ES-I3 (cell line): ENCODE measurements around the gene NUP62.

Source experiments
- H3K36me3 ChIP-seq: 2 replicates; pipeline ENCODE4 v1.6.1; 2013; ENCODE audit warnings: mild to moderate bottlenecking, low read length, control low read depth, moderate library complexity; ENCODE audit not compliant: insufficient read depth
- H3K4me1 ChIP-seq: 2 replicates; pipeline ENCODE4 v1.6.1; 2013; ENCODE audit warnings: mild to moderate bottlenecking, control low read depth, low read length; ENCODE audit not compliant: insufficient read depth
- H3K9ac ChIP-seq: 2 replicates; pipeline ENCODE4 v1.6.1; 2013; ENCODE audit warnings: low read depth, mild to moderate bottlenecking, low read length, moderate library complexity
- H3K9me3 ChIP-seq: 2 replicates; pipeline ENCODE4 v1.6.1; 2013; ENCODE audit warnings: mild to moderate bottlenecking, low read length, moderate library complexity; ENCODE audit not compliant: control insufficient read depth, insufficient read depth

The NUP62 gene

DNA sequence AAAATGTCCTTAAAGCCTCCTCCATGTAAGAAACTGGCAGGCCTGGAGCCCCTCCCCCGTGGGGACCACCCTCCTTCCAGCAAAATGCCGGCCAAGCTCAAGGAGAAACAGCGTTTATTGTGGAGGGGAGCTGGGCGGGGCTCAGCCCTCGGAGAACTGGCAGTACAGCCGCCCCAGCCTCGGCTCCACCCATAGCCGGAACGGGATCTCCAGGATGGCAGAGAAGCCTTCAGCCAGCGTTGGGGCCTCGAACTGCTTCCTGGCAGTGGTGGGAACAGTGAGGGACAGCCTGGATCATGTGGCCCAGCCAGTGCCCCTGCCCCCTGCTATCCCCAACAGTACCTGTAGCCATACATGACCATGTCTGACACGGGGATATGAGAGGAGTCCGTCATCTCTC, 68.2 kb downstream of the NUP62 start:
- no peaks in the 10 kb centered on the region for H3K9me3 ChIP-seq
- H3K4me1 ChIP-seq, result no peaks in the 10 kb centered on the region; the same call in 1 of the 2 replicates
- peaks cover 13% of the 10 kb centered on the region for H3K36me3 ChIP-seq
- no peak overlapping the region for H3K9ac ChIP-seq

DNA sequence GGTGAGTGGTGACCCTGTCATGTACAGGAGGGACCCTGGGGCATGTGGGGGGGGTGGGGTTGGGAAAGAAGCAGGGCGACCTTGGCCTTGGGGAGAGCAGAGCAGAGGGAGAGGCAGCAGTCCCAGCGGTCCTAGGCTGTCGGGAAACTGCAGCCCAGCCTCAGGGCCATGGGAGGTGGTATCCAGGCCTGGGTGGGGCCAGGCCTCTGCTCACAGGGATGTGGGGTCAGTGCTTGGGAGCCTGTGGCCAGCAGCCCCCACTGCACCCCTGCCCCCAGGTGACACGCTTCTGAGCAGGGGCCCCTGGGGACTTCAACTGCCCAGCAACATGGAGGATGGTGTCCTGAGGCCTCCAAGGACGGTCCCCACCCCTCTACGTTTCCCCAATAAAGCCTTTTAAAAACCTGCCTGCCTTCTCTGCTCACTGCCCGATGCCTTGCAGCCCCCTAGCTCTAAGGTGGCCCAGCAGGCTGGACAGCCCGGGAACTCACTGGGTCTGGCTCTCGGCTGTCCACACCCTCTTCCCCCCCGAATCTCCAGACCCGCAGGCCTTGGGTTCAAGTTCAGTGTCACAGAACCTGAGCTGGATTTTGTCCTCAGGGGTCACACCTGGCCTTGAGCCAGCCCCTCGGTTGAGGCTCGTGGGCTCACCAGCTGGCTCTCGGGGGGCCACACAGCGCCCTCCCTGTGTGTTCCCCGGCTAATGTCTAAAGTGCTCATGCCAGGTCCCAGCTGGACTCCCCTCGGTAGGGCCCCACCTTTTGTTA, 68.8 kb downstream of the NUP62 start:
- no peaks in the 10 kb centered on the region; the same call in 1 of the 2 replicates for H3K4me1 ChIP-seq
- H3K9ac ChIP-seq, result no peak overlapping the region
- no peaks in the 10 kb centered on the region for H3K9me3 ChIP-seq
- H3K36me3 ChIP-seq, result peaks cover 13% of the 10 kb centered on the region

DNA sequence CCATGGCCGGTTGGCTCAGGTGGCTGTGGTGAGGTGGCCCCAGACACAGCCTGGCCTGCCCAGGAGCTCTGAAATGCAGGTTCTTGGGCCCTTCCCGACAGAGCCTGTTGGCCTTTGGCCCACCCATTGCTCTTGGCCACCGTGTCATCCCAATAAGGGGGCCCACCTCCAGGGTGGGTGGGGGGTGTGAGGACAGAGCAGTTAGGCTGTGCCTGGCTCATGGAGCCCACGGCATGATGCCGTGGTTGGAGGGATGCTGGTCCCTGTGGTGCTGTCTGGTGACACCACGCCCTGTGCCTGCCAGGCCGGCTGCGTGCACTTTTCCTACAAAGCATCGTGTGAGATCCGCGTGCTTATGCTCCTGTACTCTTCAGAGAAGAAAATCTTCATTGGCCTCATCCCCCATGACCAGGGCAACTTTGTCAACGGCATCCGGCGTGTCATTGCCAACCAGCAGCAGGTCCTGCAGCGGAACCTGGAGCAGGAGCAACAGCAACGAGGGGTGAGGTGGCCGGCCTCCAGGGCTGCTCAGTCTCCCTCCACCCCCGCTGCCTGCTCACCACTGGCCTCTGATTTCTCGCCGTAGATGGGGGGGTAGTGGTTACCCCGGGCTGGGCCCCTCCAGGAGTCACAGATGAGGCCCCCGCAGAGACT, 69.5 kb downstream of the NUP62 start:
- Histone ChIP-seq H3K4me1 (no peaks in the 10 kb centered on the region; the same call in 1 of the 2 replicates), H3K9me3 (no peaks in the 10 kb centered on the region), H3K9ac (no peak overlapping the region), H3K36me3 (peaks cover 12% of the 10 kb centered on the region)

DNA sequence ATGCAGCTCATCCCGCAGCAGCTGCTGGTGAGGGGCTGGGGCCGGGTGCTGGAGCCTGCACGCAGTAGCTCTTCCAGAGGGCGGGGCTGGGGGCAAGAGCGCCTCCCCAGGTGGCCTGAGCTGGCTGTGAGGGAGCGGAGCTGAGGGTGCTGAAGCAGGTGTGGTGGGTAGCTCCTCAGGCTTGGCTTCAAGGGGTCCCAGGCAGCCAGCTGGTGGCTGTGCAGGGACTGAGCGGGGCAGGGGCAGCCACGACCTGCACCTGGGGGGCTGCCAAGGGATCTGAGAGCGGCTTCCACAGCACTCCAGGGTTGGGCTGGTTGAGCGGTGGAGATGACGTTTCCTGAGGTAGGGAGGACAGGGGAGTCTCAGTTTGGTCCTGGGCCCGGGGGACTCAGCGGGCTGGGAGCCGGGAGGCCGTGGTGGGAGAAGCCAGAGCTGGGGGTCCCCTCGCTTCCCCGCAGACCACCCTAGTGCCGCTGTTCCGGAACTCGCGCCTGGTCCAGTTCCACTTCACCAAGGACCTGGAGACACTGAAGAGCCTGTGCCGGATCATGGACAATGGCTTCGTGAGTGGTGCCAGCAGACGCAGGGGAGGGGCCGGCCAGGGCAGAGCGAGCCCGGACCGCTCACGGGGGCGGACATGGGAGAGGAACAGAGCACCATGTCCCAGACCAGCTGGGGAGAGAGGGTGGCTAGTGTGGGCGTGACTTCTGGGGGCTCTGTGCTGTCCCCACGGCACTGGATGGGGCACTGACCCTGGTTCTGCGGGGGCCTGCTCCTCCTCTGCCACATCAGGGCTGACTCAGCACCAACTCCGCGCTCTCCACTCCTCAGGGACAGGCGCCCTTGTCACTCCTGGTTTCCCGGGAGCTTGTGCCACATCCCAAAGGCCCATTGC, 71.0 kb downstream of the NUP62 start:
- Histone ChIP-seq H3K9ac (no peak overlapping the region), H3K9me3 (no peaks in the 10 kb centered on the region), H3K36me3 (peaks cover 2% of the 10 kb centered on the region; the same call in 1 of the 2 replicates), H3K4me1 (no peaks in the 10 kb centered on the region; the same call in 1 of the 2 replicates)

DNA sequence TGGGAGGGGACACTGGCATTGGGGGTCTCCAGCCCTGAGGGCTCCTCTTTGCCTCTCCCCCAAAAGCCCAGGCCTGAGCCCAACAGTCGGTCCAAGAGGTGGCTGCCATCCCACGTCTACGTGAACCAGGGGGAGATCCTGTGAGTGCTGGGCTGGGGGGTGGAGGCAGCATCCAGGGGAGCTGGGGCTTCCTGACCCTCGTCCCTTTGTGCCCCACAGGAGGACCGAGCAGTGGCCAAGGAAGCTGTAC, 71.5 kb downstream of the NUP62 start:
- Histone ChIP-seq H3K9ac (no peak overlapping the region), H3K4me1 (no peaks in the 10 kb centered on the region; the same call in 1 of the 2 replicates), H3K9me3 (no peaks in the 10 kb centered on the region), H3K36me3 (peaks cover 2% of the 10 kb centered on the region; the same call in 1 of the 2 replicates)

DNA sequence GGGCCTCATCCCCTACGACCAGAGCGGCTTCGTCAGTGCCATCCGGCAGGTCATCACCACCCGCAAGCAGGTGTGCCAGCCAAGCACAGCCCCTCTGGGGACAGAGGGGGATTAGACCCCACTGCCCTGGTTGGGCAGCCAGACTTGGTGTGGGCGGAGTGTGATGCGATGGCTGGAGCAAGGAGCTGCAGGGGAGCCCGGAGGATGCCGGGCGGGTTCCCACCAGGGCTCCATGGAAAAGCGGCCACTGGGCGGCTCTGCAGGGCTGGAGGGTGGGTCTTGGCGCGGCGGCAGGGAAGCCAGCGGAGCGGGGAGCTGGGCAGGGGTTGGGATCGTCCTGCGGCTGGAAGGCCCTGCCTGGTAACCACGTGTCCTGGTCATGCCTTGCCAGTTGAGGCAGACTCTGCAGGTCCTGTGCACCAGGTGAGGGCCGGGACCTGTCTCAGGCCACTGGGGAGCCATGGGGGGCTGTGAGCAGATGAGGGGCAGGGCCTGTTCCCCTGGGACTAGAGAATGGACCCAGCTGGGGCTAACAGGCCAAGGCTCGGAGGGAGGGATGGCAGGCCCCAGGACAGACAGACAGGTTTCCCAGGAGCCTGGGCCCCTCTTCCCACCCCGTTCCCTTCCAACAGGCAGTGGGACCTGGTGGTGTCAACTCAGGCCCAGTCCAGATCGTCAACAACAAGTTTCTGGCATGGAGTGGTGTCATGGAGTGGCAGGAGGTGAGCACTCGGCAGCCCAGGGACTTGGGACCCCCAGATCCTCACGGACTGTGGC, 72.1 kb downstream of the NUP62 start:
- H3K9me3 ChIP-seq, result no peaks in the 10 kb centered on the region
- peaks cover 2% of the 10 kb centered on the region; the same call in 1 of the 2 replicates for H3K36me3 ChIP-seq
- H3K9ac ChIP-seq, result no peak overlapping the region
- H3K4me1 ChIP-seq, result peaks cover 2% of the 10 kb centered on the region; the same call in 1 of the 2 replicates
